Adrenal gland (tissue), 5 donors: ENCODE data around the gene FCMR.

Experiments
- CTCF ChIP-seq, 6 experiments: fragments of 450-650 bp in 4 of 6; fragments of 200-600 bp in 2 of 6; sonication (generic) in 1 of 6; IDR thresholded peaks; 1 replicate in 5 of 6; 2 replicates in 1 of 6; pipeline versions ENCODE4 v1.5.1 to v1.8.0; 2016 to 2021; ENCODE audit warnings: antibody characterized with exemption in 6 of 6, mild to moderate bottlenecking in 2 of 6, moderate library complexity in 1 of 6
- POLR2A ChIP-seq, 2 donors: fragments of 450-650 bp; IDR thresholded peaks; one replicate each; pipeline ENCODE4 v1.6.1; 2017; ENCODE audit warnings: antibody characterized with exemption in 2 of 2, mild to moderate bottlenecking in 2 of 2, moderate library complexity in 1 of 2
- donor health status: DM: no; HTN: no; CAD: no.

GRCh38 chr1:206953126-206953525 is 31.4 kb upstream of the FCMR start:
- TF ChIP-seq POLR2A (IDR thresholded peaks at IDR 0.05), result no peak
- no peak for TF ChIP-seq CTCF (IDR thresholded peaks at IDR 0.05)
